ENCODE measurements around the gene COL1A2.

DNA sequence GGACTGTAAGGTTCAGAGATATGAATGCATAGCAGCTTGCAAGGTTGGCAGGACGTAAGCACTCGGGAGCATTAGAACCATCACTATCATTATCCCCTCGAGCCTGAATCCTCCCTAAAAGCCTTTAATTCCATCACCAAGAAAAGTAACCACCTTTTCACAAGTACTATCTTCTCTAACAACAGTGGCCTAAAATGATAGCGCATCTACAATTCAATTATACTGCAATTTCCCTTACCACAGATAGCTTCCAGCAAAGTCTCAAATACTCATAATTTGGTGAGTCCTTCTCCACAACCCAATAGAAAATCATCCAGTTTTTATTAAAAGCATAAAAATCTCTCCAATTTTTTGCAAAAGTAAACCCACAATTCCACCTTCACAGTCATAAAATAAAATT, 42.0 kb downstream of the COL1A2 start:
- no peak for TF ChIP-seq RAD21 (IDR thresholded peaks at IDR 0.05; ENCODE audit: low read length)
- no peak for TF ChIP-seq POLR2A (IDR thresholded peaks at IDR 0.05; ENCODE audit: low read depth, low read length)
- no peak for TF ChIP-seq MXI1 (IDR thresholded peaks at IDR 0.05; ENCODE audit: borderline replicate concordance, low read depth, low read length)
- TF ChIP-seq, protein P1, sequence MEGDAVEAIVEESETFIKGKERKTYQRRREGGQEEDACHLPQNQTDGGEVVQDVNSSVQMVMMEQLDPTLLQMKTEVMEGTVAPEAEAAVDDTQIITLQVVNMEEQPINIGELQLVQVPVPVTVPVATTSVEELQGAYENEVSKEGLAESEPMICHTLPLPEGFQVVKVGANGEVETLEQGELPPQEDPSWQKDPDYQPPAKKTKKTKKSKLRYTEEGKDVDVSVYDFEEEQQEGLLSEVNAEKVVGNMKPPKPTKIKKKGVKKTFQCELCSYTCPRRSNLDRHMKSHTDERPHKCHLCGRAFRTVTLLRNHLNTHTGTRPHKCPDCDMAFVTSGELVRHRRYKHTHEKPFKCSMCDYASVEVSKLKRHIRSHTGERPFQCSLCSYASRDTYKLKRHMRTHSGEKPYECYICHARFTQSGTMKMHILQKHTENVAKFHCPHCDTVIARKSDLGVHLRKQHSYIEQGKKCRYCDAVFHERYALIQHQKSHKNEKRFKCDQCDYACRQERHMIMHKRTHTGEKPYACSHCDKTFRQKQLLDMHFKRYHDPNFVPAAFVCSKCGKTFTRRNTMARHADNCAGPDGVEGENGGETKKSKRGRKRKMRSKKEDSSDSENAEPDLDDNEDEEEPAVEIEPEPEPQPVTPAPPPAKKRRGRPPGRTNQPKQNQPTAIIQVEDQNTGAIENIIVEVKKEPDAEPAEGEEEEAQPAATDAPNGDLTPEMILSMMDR (conservative IDR thresholded peaks at IDR 0.05; ENCODE audit: low read depth, low read length): no peak
- no peak for TF ChIP-seq FOS (IDR thresholded peaks at IDR 0.05; ENCODE audit: low read depth, low read length)
- no peak for TF ChIP-seq MAFK (IDR thresholded peaks at IDR 0.05; ENCODE audit: low read depth, low read length)
- no peak for TF ChIP-seq BHLHE40 (IDR thresholded peaks at IDR 0.05; ENCODE audit: low read depth, low read length)
- no peak for TF ChIP-seq USF2 (IDR thresholded peaks at IDR 0.05; ENCODE audit: low read depth, low read length)
- TF ChIP-seq SMC3 (IDR thresholded peaks at IDR 0.05; ENCODE audit: low read depth, low read length): no peak
